ENCODE results near the gene SIPA1L3. TPM values are rescaled to one million over a fixed set of nuclear protein-coding genes. Genes with fewer than 3 reads are reported as not detected.

Gene SIPA1L3
- total RNA-seq, 1 donor from 2014 or later = 9.3 TPM

GRCh38 chr19:37936166-37936565 lies 29.2 kb downstream of the SIPA1L3 start:
- DNase-seq (ENCODE audit: missing footprints) (no peak), ATAC-seq (no peak)
- intact Hi-C loops (cut with DNase I) = no loop called here

GRCh38 chr19:37936886-37937285 lies 29.9 kb downstream of the SIPA1L3 start:
- ATAC-seq (no peak), DNase-seq (ENCODE audit: missing footprints) (no peak)
- intact Hi-C loops (cut with DNase I) = no loop called here

GRCh38 chr19:37938353-37938752 lies 31.3 kb downstream of the SIPA1L3 start:
- DNase-seq (ENCODE audit: missing footprints) = no peak
- no peak for ATAC-seq
- intact Hi-C loops (cut with DNase I) = no loop called here

GRCh38 chr19:37941782-37942515 lies 34.9 kb downstream of the SIPA1L3 start:
- DNase-seq (ENCODE audit: missing footprints) = no peak
- intact Hi-C loops (cut with DNase I) = no loop called here
- no peak for ATAC-seq

GRCh38 chr19:37942516-37942902 lies 35.5 kb downstream of the SIPA1L3 start:
- DNase-seq (ENCODE audit: missing footprints) (no peak), ATAC-seq (no peak)
- intact Hi-C loops (cut with DNase I) = no loop called here

- intact Hi-C loops (cut with DNase I) = no loop called here
- ATAC-seq (no peak), DNase-seq (ENCODE audit: missing footprints) (no peak)
Measured at GRCh38 chr19:37943480-37943879, 36.5 kb downstream of the SIPA1L3 start.

GRCh38 chr19:37946132-37946531 lies 39.1 kb downstream of the SIPA1L3 start:
- DNase-seq (ENCODE audit: missing footprints) (no peak), ATAC-seq (no peak)
- intact Hi-C loops (cut with DNase I) = no loop called here

- no peak for ATAC-seq
- intact Hi-C loops (cut with DNase I) = no loop called here
Measured at GRCh38 chr19:37947778-37948177, 40.8 kb downstream of the SIPA1L3 start.

GRCh38 chr19:37948362-37948761 lies 41.4 kb downstream of the SIPA1L3 start:
- DNase-seq (ENCODE audit: missing footprints) (no peak), ATAC-seq (no peak)
- intact Hi-C loops (cut with DNase I) = no loop called here

More at GRCh38 chr19:37947778-37948177, 40.8 kb downstream of the SIPA1L3 start:
- DNase-seq (ENCODE audit: missing footprints) = no peak

- intact Hi-C loops (cut with DNase I) = no loop called here
- no peak for ATAC-seq
- no peak for DNase-seq (ENCODE audit: missing footprints)
Measured at GRCh38 chr19:37950471-37951175, 43.6 kb downstream of the SIPA1L3 start.

- ATAC-seq (no peak), DNase-seq (ENCODE audit: missing footprints) (no peak)
- intact Hi-C loops (cut with DNase I) = no loop called here
Measured at GRCh38 chr19:37951816-37952210, 44.8 kb downstream of the SIPA1L3 start.

GRCh38 chr19:37953171-37953917 lies 46.3 kb downstream of the SIPA1L3 start:
- intact Hi-C loops (cut with DNase I) = no loop called here
- ATAC-seq = no peak
- no peak for DNase-seq (ENCODE audit: missing footprints)

GRCh38 chr19:37953918-37954303 lies 46.9 kb downstream of the SIPA1L3 start:
- no peak for ATAC-seq
- no peak for DNase-seq (ENCODE audit: missing footprints)
- intact Hi-C loops (cut with DNase I) = no loop called here

GRCh38 chr19:37954421-37954874 lies 47.4 kb downstream of the SIPA1L3 start:
- intact Hi-C loops (cut with DNase I) = no loop called here
- ATAC-seq = no peak
- DNase-seq (ENCODE audit: missing footprints) = no peak

- ATAC-seq (no peak), DNase-seq (ENCODE audit: missing footprints) (no peak)
- intact Hi-C loops (cut with DNase I) = no loop called here
Measured at GRCh38 chr19:37955986-37956385, 49.0 kb downstream of the SIPA1L3 start.

GRCh38 chr19:37957176-37957575 lies 50.2 kb downstream of the SIPA1L3 start:
- no peak for DNase-seq (ENCODE audit: missing footprints)
- ATAC-seq = no peak
- intact Hi-C loops (cut with DNase I) = no loop called here

- intact Hi-C loops (cut with DNase I) = no loop called here
- DNase-seq (ENCODE audit: missing footprints) = no peak
- no peak for ATAC-seq
Measured at GRCh38 chr19:37959665-37960114, 52.7 kb downstream of the SIPA1L3 start.

GRCh38 chr19:37961198-37961597 lies 54.2 kb downstream of the SIPA1L3 start:
- ATAC-seq (no peak), DNase-seq (ENCODE audit: missing footprints) (no peak)
- intact Hi-C loops (cut with DNase I) = no loop called here

- intact Hi-C loops (cut with DNase I) = no loop called here
- ATAC-seq = no peak
- DNase-seq (ENCODE audit: missing footprints) = no peak
Measured at GRCh38 chr19:37963190-37963936, 56.4 kb downstream of the SIPA1L3 start.
